Gastroesophageal sphincter (tissue), 3 donors: Measurements from ENCODE around the gene RAPGEF1.

Experiments
- EP300 ChIP-seq: sonication (generic); formaldehyde crosslinking; IDR thresholded peaks from one replicate; pipeline ENCODE4 v1.6.1; 2017; ENCODE audit warnings: antibody characterized with exemption, mild to moderate bottlenecking
- POLR2A ChIP-seq, 2 donors: fragments of 450-650 bp; IDR thresholded peaks; one replicate each; pipeline ENCODE4 v1.6.1; 2017; ENCODE audit warnings: antibody characterized with exemption in 2 of 2, mild to moderate bottlenecking in 2 of 2, moderate library complexity in 1 of 2
- TF ChIP-seq, protein P1 (sequence below), 4 experiments: fragments of 200-600 bp in 2 of 4; fragments of 450-650 bp in 2 of 4; sonication (generic) in 1 of 4; IDR thresholded peaks; one replicate each; pipeline ENCODE4 v1.5.1; 2017 to 2019; ENCODE audit warnings: antibody characterized with exemption in 4 of 4, mild to moderate bottlenecking in 2 of 4, moderate library complexity in 2 of 4

- TF ChIP-seq, protein P1, sequence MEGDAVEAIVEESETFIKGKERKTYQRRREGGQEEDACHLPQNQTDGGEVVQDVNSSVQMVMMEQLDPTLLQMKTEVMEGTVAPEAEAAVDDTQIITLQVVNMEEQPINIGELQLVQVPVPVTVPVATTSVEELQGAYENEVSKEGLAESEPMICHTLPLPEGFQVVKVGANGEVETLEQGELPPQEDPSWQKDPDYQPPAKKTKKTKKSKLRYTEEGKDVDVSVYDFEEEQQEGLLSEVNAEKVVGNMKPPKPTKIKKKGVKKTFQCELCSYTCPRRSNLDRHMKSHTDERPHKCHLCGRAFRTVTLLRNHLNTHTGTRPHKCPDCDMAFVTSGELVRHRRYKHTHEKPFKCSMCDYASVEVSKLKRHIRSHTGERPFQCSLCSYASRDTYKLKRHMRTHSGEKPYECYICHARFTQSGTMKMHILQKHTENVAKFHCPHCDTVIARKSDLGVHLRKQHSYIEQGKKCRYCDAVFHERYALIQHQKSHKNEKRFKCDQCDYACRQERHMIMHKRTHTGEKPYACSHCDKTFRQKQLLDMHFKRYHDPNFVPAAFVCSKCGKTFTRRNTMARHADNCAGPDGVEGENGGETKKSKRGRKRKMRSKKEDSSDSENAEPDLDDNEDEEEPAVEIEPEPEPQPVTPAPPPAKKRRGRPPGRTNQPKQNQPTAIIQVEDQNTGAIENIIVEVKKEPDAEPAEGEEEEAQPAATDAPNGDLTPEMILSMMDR (IDR thresholded peaks at IDR 0.05): no peak
- TF ChIP-seq EP300 (no peak), POLR2A (IDR thresholded peaks at IDR 0.05) (no peak)
Measured at GRCh38 chr9:131706608-131706970, 33.3 kb downstream of the RAPGEF1 start.
